Measurements from ENCODE around the gene NUP210.

DNA sequence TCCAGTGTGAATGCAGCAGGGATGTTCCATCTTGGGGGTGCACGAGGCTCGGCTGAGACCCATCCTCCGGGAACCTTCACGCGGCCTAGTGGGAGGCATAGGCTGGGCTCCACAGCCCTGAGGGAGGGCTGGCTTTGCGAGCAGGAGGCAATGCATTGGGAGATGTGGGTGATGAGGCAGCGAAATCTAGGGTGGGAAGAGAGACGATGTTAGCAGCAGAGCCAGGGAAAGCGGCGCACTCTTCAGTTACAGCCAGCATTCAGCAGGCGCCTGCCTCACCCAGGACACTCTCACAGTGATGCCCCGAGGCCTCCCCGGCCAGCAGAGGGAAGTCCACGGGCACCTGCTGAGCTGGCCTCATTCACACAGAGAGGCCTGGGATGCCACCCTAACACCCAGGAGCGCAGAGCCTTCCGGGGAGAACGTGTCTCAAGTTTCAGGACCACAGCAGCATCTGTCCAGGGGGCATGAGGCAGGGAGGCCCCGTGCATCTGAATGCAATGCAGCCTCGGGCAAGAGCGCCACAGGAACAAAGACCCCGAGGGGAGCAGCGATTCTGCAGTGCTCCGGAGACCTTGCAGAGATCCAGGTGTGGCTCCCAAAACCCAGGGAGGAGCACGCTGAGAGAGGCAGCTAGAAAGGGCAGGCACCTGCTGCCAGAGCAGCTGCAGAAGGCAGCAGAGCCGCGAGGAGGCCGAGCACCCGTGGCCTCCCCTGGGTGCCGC, 102.4 kb downstream of the NUP210 start:
- TF ChIP-seq, protein P1, sequence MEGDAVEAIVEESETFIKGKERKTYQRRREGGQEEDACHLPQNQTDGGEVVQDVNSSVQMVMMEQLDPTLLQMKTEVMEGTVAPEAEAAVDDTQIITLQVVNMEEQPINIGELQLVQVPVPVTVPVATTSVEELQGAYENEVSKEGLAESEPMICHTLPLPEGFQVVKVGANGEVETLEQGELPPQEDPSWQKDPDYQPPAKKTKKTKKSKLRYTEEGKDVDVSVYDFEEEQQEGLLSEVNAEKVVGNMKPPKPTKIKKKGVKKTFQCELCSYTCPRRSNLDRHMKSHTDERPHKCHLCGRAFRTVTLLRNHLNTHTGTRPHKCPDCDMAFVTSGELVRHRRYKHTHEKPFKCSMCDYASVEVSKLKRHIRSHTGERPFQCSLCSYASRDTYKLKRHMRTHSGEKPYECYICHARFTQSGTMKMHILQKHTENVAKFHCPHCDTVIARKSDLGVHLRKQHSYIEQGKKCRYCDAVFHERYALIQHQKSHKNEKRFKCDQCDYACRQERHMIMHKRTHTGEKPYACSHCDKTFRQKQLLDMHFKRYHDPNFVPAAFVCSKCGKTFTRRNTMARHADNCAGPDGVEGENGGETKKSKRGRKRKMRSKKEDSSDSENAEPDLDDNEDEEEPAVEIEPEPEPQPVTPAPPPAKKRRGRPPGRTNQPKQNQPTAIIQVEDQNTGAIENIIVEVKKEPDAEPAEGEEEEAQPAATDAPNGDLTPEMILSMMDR (IDR thresholded peaks at IDR 0.05), result no peak
- no peak for TF ChIP-seq POLR2A (IDR thresholded peaks at IDR 0.05)
